Measurements from ENCODE around the gene MOV10L1. TPM values are rescaled to one million over a fixed set of nuclear protein-coding genes. Genes with fewer than 3 reads are reported as not detected.

The MOV10L1 gene
- total RNA-seq, 4 donors from 2014 or later, result 0.23 to 0.83 (median 0.40) TPM

DNA sequence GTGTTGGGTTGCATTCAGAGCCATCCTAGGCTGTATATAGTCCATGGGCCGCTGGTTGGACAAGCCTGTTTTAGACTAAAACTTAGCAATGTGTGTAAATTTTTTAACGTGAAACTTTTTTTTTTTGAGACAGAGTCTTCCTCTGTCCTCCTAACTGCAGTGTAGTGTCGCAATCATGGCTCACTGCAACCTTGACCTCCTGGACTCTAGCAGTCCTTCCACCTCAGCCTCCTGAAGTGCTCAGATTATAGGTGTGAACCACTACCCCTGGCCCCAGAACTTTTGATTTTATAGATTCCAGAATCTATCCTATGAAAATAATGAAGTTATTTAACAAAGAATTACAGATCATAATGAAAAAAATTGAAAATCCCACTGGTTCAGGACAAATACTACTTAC, 50.8 kb downstream of the MOV10L1 start:
- intact Hi-C loops (cut with DNase I), result no loop called here
- DNase-seq (ENCODE audit: extremely low spot score), result no peak
- no peak overlapping the region for H3K27ac ChIP-seq (replicated peaks in 1 of 4)
- H3K36me3 ChIP-seq, result no peaks in the 10 kb centered on the region
- peaks cover 0 to 20% (median 0%) of the 10 kb centered on the region in 4 donors for H3K27me3 ChIP-seq
- 82% methylated on average over 3 of the region's 3 CpGs for WGBS
- H3K4me3 ChIP-seq, result no peak overlapping the region
- H3K4me1 ChIP-seq, result peaks cover 0 to 7% (median 0%) of the 10 kb centered on the region in 4 donors
- no peaks in the 10 kb centered on the region for H3K9me3 ChIP-seq
- TF ChIP-seq POLR2A (IDR thresholded peaks at IDR 0.05; ENCODE audit: low read depth) (no peak), POLR2AphosphoS5 (IDR thresholded peaks at IDR 0.05) (no peak), EP300 (IDR thresholded peaks at IDR 0.05) (no peak)
- TF ChIP-seq, protein P1, sequence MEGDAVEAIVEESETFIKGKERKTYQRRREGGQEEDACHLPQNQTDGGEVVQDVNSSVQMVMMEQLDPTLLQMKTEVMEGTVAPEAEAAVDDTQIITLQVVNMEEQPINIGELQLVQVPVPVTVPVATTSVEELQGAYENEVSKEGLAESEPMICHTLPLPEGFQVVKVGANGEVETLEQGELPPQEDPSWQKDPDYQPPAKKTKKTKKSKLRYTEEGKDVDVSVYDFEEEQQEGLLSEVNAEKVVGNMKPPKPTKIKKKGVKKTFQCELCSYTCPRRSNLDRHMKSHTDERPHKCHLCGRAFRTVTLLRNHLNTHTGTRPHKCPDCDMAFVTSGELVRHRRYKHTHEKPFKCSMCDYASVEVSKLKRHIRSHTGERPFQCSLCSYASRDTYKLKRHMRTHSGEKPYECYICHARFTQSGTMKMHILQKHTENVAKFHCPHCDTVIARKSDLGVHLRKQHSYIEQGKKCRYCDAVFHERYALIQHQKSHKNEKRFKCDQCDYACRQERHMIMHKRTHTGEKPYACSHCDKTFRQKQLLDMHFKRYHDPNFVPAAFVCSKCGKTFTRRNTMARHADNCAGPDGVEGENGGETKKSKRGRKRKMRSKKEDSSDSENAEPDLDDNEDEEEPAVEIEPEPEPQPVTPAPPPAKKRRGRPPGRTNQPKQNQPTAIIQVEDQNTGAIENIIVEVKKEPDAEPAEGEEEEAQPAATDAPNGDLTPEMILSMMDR (IDR thresholded peaks at IDR 0.05), result no peak

DNA sequence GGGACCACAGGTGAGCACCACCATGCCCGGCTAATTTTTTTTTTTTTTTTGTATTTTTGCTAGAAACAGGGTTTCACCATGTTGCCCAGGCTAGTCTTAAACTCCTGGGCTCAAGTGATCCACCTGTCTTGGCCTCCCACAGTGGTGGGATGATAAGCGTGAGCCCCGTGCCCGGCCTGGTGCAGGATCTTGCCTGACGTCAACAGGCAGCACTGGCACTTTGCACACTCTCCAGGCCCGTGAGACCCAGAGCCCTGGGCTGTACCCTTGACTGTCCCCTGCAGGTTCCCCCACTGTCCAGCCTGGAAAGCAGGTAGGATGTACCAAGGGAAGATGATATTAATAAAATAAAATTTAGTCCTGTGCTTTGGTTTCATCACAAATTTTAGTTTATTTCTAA, 51.7 kb downstream of the MOV10L1 start:
- Histone ChIP-seq H3K4me1 (peaks cover 0 to 8% (median 2%) of the 10 kb centered on the region in 4 donors), H3K27me3 (peaks cover 0 to 24% (median 0%) of the 10 kb centered on the region in 4 donors), H3K9me3 (no peaks in the 10 kb centered on the region), H3K36me3 (no peaks in the 10 kb centered on the region), H3K4me3 (no peak overlapping the region), H3K27ac (replicated peaks in 1 of 4) (no peak overlapping the region)
- WGBS, result 64% methylated on average over 6 of the region's 6 CpGs
- TF ChIP-seq, protein P1 (IDR thresholded peaks at IDR 0.05), result no peak
- no peak for TF ChIP-seq POLR2A (IDR thresholded peaks at IDR 0.05; ENCODE audit: low read depth)
- no peak for TF ChIP-seq POLR2AphosphoS5 (IDR thresholded peaks at IDR 0.05)
- no peak for TF ChIP-seq EP300 (IDR thresholded peaks at IDR 0.05)
- intact Hi-C loops (cut with DNase I), result no loop called here
- no peak for DNase-seq (ENCODE audit: extremely low spot score)

DNA sequence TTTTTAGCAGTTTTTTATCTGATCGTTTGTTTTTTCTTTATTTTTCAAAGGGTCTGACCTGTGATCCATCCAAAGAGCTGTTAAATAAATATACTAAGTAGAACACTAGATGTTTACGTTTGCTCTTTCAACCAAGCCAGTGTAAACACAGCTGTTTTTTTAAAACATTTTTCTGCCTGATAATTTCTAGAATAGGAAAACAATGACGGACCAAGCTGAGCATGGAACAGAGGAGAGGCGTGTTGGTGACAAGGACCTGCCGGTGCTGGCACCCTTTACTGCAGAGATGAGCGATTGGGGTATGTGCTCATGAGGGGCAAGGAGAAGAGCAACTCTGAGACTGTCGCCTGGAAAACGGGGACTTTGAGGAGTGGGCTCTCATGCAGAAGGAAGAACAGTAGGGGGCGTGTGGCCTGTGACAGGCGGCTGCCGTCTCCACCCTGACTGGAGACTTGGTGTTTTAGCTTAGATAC, 52.1 kb downstream of the MOV10L1 start:
- WGBS, result 30% methylated on average over 11 of the region's 11 CpGs
- H3K27me3 ChIP-seq, result peaks cover 0 to 24% (median 0%) of the 10 kb centered on the region in 4 donors
- TF ChIP-seq EP300 (IDR thresholded peaks at IDR 0.05) (no peak), POLR2AphosphoS5 (IDR thresholded peaks at IDR 0.05) (no peak), POLR2A (IDR thresholded peaks at IDR 0.05; ENCODE audit: low read depth) (no peak)
- TF ChIP-seq, protein P1 (IDR thresholded peaks at IDR 0.05), result no peak
- H3K27ac ChIP-seq (replicated peaks in 1 of 4), result no peak overlapping the region
- DNase-seq (ENCODE audit: extremely low spot score), result no peak
- peaks cover 2 to 8% (median 6%) of the 10 kb centered on the region in 4 donors for H3K4me1 ChIP-seq
- no peaks in the 10 kb centered on the region for H3K9me3 ChIP-seq
- H3K4me3 ChIP-seq, result no peak overlapping the region
- intact Hi-C loops (cut with DNase I), result no loop called here
- H3K36me3 ChIP-seq, result no peaks in the 10 kb centered on the region

DNA sequence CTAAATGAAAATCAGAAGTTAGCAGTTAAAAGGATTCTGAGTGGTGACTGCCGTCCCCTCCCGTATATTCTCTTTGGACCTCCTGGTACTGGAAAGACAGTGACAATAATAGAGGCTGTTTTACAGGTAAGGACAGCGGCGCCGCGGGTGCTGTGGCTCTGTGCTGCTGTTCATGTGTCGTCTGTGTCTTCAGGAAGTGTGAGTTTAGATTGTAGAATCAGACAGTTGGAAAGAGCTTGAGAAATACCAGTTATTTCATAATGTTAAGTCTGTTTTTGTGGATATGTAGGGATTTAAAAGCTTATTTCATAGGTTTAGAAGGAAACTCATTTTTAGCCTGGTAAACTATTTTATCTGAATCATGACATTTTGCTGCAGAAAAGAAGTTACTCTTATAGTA, 53.3 kb downstream of the MOV10L1 start:
- no peak for TF ChIP-seq EP300 (IDR thresholded peaks at IDR 0.05)
- TF ChIP-seq POLR2AphosphoS5 (IDR thresholded peaks at IDR 0.05), result no peak
- TF ChIP-seq, protein P1 (IDR thresholded peaks at IDR 0.05), result no peak
- no peak for TF ChIP-seq POLR2A (IDR thresholded peaks at IDR 0.05; ENCODE audit: low read depth)
- no peak for DNase-seq (ENCODE audit: extremely low spot score)
- Histone ChIP-seq H3K27me3 (peaks cover 0 to 24% (median 0%) of the 10 kb centered on the region in 4 donors), H3K27ac (replicated peaks in 1 of 4) (no peak overlapping the region), H3K4me3 (no peak overlapping the region), H3K4me1 (peaks cover 2 to 16% (median 9%) of the 10 kb centered on the region in 4 donors), H3K9me3 (no peaks in the 10 kb centered on the region), H3K36me3 (no peaks in the 10 kb centered on the region)
- WGBS, result 76% methylated on average over 7 of the region's 7 CpGs
- intact Hi-C loops (cut with DNase I), result no loop called here

Data from esophagus muscularis mucosa (tissue), 4 donors.